Dermis microvascular lymphatic vessel endothelial cell (primary cell): ENCODE measurements around the gene RRBP1. TPM values are rescaled to one million over a fixed set of nuclear protein-coding genes. Genes with fewer than 3 reads are reported as not detected.

ENCODE experiments used
- DNase-seq, 2 donors: peaks; one replicate each; pipeline versions ENCODE4 v3.0.0 to v3.0.0-alpha.2; 2010; ENCODE audit warnings: low read depth in 2 of 2
- total RNA-seq: library from RNA; depleted of rRNA; stranded (reverse); fragments of >200 nt; gene quantifications from 2 replicates; pipeline ENCODE4 v1.2.1, GENCODE V29; 2014

RRBP1 gene
- total RNA-seq, 1 donor from 2014 or later, result 41.6 TPM

- no peak for DNase-seq
Measured at GRCh38 chr20:17583126-17583525, 98.9 kb downstream of the RRBP1 start.

DNA sequence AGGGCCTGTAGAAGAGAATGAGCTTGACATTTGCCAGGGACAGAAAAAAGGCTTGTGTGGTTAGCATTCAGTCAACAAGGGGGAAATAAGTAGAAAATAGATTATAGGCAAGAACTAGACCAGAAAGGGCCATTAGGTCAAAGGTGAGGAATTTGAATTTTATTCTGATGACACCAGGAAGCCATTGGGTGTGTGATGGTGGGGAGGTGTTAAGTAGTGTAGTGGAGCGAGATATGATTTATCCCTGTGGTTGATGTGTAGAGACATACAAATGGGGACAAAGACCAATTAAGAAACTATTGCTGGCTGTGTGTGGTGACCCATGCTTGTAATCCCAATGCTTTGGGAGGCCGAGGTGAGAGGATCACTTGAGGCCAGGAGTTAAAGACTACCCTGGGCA is 101.1 kb downstream of the RRBP1 start:
- DNase-seq, result no peak

DNA sequence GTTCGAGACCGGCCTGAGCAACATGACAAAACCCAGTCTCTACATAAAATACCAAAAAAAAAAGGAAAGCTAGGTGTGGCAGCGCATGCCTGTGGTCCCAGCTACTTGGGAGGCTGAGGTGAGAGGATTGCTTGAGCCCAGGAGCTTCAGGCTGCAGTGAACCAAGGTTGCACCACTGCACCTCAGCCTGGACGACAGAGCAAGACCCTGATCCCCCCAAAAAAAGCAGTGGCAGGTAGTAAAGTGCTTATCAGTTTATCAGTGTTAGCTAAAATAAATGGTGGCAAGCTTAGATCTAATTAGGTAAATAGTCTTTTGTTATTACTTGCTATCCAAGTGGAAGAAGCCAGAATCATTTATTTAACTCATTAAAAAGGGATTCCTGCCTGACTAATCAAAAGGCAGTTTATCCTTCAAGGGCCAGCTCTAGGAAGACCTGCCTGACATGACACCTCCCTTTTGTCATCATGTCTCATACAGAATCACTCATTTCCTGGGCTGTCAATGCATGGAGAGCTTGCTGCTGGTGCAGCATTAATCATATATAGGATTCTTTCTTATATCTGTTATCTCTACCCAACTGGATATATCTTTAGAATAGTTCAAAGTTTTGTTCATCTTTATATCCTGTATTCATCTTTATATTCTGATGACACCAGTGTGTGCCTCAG is 102.5 kb downstream of the RRBP1 start:
- DNase-seq, result peak in 1 of 2 donors; percentile 26

GRCh38 chr20:17576215-17576614 is 105.8 kb downstream of the RRBP1 start:
- no peak for DNase-seq

DNA sequence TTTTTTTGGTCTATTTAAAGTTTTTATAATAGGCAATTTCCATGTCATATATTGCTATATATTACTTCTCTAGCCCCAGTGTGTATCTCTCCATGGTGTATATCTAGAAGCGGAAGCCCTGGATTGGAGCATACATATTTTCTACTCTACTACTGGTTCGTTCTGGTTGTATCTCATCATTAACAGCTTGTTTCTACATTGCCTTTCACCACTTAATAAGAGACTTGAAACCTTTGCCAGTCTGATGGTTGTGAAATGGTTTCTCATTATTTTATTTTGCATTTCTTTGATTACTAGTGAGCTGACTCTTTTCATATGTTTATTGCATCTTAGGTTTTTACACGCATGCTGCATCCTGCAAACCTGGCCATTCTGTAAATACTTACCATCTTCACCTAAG is 108.6 kb downstream of the RRBP1 start:
- DNase-seq, result no peak

GRCh38 chr20:17572034-17572638 is 109.9 kb downstream of the RRBP1 start:
- no peak for DNase-seq

DNA sequence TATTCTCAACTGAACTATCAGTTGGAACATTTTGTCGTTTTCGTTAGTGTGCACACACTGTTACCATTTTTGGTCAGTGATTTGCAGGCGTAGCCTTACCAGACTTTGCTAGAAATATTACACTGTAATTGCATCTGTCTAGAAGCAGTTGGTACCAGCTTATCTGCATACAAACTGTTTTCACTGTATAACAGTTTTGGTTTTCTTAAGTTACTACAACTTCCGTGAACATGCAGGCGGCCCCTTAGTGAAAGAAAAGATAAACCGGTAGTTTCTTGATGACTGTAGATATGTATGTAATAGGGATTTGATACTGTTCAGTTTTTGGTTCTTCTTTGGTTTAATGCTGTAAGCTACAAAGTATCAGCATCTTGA is 110.9 kb downstream of the RRBP1 start:
- DNase-seq, result peak in 1 of 2 donors; percentile 16

- peak in 1 of 2 donors; percentile 56 for DNase-seq
Measured at GRCh38 chr20:17570347-17571152, 111.5 kb downstream of the RRBP1 start.

- DNase-seq, result peak; percentile 77 to 95
Measured at GRCh38 chr20:17569616-17570346, 112.3 kb downstream of the RRBP1 start, which contains the start of gene DSTN. Gene DSTN (plus strand): TSS chr20:17570075. CDS start chr20:17570209, 134 bp downstream.

DNA sequence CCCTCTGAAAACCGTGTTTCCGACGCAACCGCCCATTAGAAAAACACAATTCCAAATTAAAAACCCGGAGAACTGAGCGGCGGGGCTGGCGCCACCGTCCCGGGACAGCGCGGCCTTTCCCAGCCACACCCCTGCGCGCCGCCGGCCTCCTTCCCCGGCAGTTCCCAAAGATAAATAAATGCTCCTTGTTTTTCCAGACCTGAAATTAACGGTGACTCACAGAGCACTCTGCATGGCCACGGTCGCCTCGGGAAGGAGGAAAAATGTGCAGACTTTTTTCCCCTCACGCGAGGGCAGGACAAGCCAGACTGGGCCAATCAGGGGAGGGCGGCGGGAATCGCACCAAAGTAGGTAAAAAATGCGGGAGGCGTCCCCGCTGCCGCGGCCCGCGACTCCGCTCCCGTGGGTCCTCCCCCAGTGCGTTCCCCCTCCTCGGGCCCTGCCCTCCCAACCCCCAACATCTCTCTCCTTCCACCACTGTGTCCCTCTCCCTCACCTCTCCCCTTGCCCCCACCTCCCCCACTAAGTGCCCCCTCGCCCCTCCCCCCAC is 113.0 kb downstream of the RRBP1 start:
- peak; percentile 94 to 98 for DNase-seq

GRCh38 chr20:17568045-17568788 is 113.8 kb downstream of the RRBP1 start:
- DNase-seq, result peak in 1 of 2 donors; percentile 13

- no peak for DNase-seq
Measured at GRCh38 chr20:17566345-17566744, 115.7 kb downstream of the RRBP1 start.

DNA sequence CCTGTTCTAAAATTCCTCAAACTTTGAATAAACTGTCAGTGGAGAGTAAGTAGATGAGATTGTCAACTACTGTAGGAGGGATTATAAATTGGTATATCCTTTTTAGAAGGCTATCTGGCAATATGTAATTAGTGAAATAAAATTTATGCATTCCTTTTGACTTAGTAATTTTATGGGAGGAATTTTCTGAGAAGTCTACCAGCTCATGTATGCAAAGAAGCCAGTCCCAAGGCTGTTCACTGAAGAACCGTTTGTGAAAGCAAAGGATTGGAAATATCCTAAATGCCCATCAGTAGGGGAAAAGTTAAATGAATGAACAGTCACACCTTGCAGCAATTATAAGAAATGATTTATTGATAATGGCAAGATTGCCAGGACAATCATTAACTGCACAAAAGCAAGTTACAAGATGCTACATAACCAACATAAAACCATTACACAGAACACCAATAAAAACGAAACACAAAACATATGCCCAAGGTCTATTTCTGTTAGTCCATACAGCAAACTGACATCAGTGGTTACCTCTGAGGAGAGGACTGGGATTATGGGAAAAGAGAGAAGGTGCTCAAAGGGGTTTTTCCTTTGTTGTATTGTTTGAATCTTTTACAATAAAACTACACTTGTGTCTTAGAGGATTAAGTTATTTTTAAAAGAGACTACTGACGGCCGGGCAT is 116.7 kb downstream of the RRBP1 start:
- no peak for DNase-seq

Other genes starting within 250 kb of the RRBP1 start
- 1.7 and 2.0 TPM in 2 replicates for gene BFSP1, start 150.9 kb downstream of the RRBP1 start, total RNA-seq
- gene DSTN, start 112.2 kb downstream of the RRBP1 start, total RNA-seq, result 110 and 126 TPM in 2 replicates
- gene BANF2, start 17.7 kb upstream of the RRBP1 start, total RNA-seq, result not detected in 2 replicates